Measurements from ENCODE around the gene EPHB2. TPM values are rescaled to one million over a fixed set of nuclear protein-coding genes. Genes with fewer than 3 reads are reported as not detected.
A peak's percentile ranks its signal among the peaks of the same experiment; 100 is the strongest.

Gene EPHB2
- total and polyA plus RNA-seq, 2 of the 4 experiments (the other 2 are of a cell fraction), result 52.3 to 58.8 TPM

GRCh38 chr1:22876359-22877111 is 165.9 kb downstream of the EPHB2 start:
- H2AK9ac ChIP-seq (replicated peaks; ENCODE audit: low read depth, low read length, poor library complexity), result peak overlapping the region; percentile 76
- H2AFZ ChIP-seq (replicated peaks; ENCODE audit: low read length, poor library complexity), result no peak overlapping the region
- peaks cover 7% of the 10 kb centered on the region for H3K36me3 ChIP-seq (ENCODE audit: control insufficient read depth, insufficient read depth, low read length)
- H3K4me2 ChIP-seq (ENCODE audit: low read depth, low read length), result no peak overlapping the region
- WGBS, 2 experiments (ENCODE audit: extremely low coverage in 2 of 2, insufficient read length in 1 of 2), result 61% methylated on average over 5 of the region's 20 CpGs; no CpG with 5 or more reads in 1 of the 2 experiments
- no peak for TF ChIP-seq BHLHE40 (IDR thresholded peaks at IDR 0.05; ENCODE audit: low read depth, low read length)
- no peak for TF ChIP-seq MAFK (IDR thresholded peaks at IDR 0.05; ENCODE audit: low read depth, low read length)
- no peaks in the 10 kb centered on the region for H3K27me3 ChIP-seq (ENCODE audit: control insufficient read depth, insufficient read depth, low read length)
- no peaks in the 10 kb centered on the region for H3K9me3 ChIP-seq (ENCODE audit: control insufficient read depth, insufficient read depth, low read length)
- no peak overlapping the region for H2BK120ac ChIP-seq (ENCODE audit: low read depth, low read length)
- peaks cover 5% of the 10 kb centered on the region for H3K4me1 ChIP-seq (ENCODE audit: control insufficient read depth, insufficient read depth, low read length)
- CTCF ChIA-PET, result interaction anchor here (1.3 kb wide), 1 partner anchor 15 kb away, joined by 3 read pairs; no protein-coding TSS in a partner anchor
- DNase-seq (peak; percentile 63), ATAC-seq (ENCODE audit: low read depth) (no peak; the same call in none of the 2 replicates)
- no peak overlapping the region for H3K56ac ChIP-seq (ENCODE audit: extremely low read depth, insufficient read depth, low read length)
- POLR2A ChIA-PET (ENCODE audit: unreplicated experiment), result no interaction called here
- no peak overlapping the region for H3K4me3 ChIP-seq (ENCODE audit: insufficient read depth, low read depth, low read length)
- no peak overlapping the region for H3K14ac ChIP-seq (replicated peaks; ENCODE audit: low read depth, low read length)
- no peak overlapping the region for H2BK5ac ChIP-seq (ENCODE audit: low read depth, low read length, poor library complexity, severe bottlenecking)
- no peak overlapping the region for H3K9ac ChIP-seq (ENCODE audit: low read depth, low read length)
- H3K79me1 ChIP-seq (ENCODE audit: low read depth in 1 of 2, low read length in 2 of 2), result peaks cover 0 to 9% of the 10 kb centered on the region in 2 experiments; a peak in 1 of 4 replicates
- H2AK5ac ChIP-seq (ENCODE audit: low read depth, low read length), result 0 out of 2 replicates have a peak overlapping the region, but pooled peaks have one; percentile 12
- H3K18ac ChIP-seq (ENCODE audit: low read depth, low read length), result no peak overlapping the region
- dilution Hi-C loops (cut with HindIII; ENCODE audit: low sequenced_read_pairs, unreplicated experiment), result no loop called here
- BruUV-seq (replicated peaks), result no TSS peak
- no peak overlapping the region for H3K23ac ChIP-seq (ENCODE audit: low read depth, low read length)
- H4K5ac ChIP-seq (ENCODE audit: low read depth, low read length), result no peak overlapping the region
- no peak overlapping the region for H2BK15ac ChIP-seq (ENCODE audit: low read depth, low read length)
- in situ Hi-C loops (cut with MboI; ENCODE audit: low sequenced_read_pairs), result no loop called here
- no peak overlapping the region for H3K27ac ChIP-seq (ENCODE audit: insufficient read depth, low read length)
- H4K20me1 ChIP-seq (ENCODE audit: insufficient read depth, low read length), result peaks cover 4% of the 10 kb centered on the region; the same call in 1 of the 2 replicates
- H4K8ac ChIP-seq (ENCODE audit: low read depth in 2 of 2, low read length in 2 of 2), result no peak overlapping the region
- H4K91ac ChIP-seq (ENCODE audit: insufficient read depth, low read depth, low read length), result no peak overlapping the region; the same call in 1 of the 2 replicates
- H3K4ac ChIP-seq (ENCODE audit: low read depth, low read length), result no peak overlapping the region
- peaks cover 4% of the 10 kb centered on the region; the same call in 1 of the 2 replicates for H3K9me1 ChIP-seq (ENCODE audit: insufficient read depth, low read length)
- no peak overlapping the region for H2BK20ac ChIP-seq (ENCODE audit: low read depth, low read length)
- intact Hi-C loops (cut with micrococcal nuclease), result no loop called here

Measured in IMR-90 (cell line).